ENCODE results near the gene PPM1M.

The PPM1M gene

GRCh38 chr3:52299247-52299878, 53.8 kb downstream of the PPM1M start:
- no peak for DNase-seq

All from fibroblast of skin of right biceps (primary cell).